Measurements from ENCODE around the gene GALNT16.

DNA sequence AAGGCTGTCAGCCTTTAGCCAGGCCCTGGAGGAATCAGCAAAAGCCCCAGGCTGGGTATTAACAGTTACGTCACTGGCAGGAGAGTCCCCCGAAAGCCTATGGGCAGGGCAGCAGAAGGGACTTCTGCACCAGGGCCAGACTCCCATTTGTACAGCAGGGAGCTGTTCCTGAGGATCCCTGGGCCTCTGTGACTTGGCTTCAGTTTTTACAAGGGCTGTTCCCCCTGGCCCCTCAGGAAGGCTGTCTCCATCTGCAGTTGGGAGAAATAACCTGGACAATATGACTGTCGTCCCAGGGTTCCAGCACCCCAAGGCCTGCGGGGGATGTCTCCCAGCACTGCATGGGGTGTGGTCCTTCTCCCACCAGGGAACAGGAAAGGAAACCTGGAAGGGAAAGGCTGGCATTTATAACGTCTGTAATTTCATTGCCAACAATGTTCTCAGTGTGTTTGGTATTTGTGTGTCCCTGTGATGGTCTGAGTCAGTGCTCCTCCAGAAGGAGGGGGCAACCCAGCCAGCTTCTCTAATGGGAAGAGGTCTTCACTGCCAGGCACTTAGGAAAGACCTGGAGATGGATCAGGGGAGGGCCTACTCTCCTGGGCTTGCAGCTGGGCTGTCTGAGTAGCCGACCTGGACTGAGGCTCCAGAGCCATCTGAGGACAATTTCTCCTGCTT lies 95.8 kb downstream of the GALNT16 start:
- TF ChIP-seq POLR2A (IDR thresholded peaks at IDR 0.05; ENCODE audit: control extremely low read depth in 1 of 2, low read depth in 2 of 2, low read length in 2 of 2) (no peak), KDM5A (IDR thresholded peaks at IDR 0.05; ENCODE audit: low read length) (no peak), CTCF (IDR thresholded peaks at IDR 0.05; ENCODE audit: control extremely low read depth in 1 of 3, insufficient read depth in 1 of 3, low read depth in 1 of 3, low read length in 3 of 3) (no peak)

Data from H1 (cell line).